Tibial nerve (tissue), 4 donors: Measurements from ENCODE around the gene INIP. TPM values are rescaled to one million over a fixed set of nuclear protein-coding genes. Genes with fewer than 3 reads are reported as not detected.

Experiments
- DNase-seq, 2 donors: peaks; one replicate each; pipeline ENCODE4 v3.0.0-alpha.2; 2019; ENCODE audit warnings: low spot score in 2 of 2
- H3K27ac ChIP-seq, 4 donors: fragments of 200-600 bp; sonication (generic) in 3 of 4; one replicate each; pipeline ENCODE4 v1.5.1; 2017 to 2019; ENCODE audit warnings: mild to moderate bottlenecking in 1 of 4
- H3K27me3 ChIP-seq, 2 donors: fragments of 200-600 bp; sonication (generic) in 1 of 2; one replicate each; pipeline versions ENCODE4 v1.5.1 to v1.6.0; 2017 to 2019
- H3K36me3 ChIP-seq, 3 donors: fragments of 200-600 bp; sonication (generic); one replicate each; pipeline ENCODE4 v1.5.1; 2018 to 2019
- H3K4me1 ChIP-seq, 4 donors: fragments of 200-600 bp; sonication (generic) in 3 of 4; one replicate each; pipeline ENCODE4 v1.5.1; 2017 to 2019
- H3K4me3 ChIP-seq, 4 donors: fragments of 200-600 bp; sonication (generic) in 3 of 4; one replicate each; pipeline ENCODE4 v1.5.1; 2017 to 2019; ENCODE audit warnings: mild to moderate bottlenecking in 1 of 4, moderate library complexity in 1 of 4
- H3K9me3 ChIP-seq, 4 donors: fragments of 200-600 bp; sonication (generic) in 3 of 4; one replicate each; pipeline ENCODE4 v1.5.1; 2017 to 2019
- CTCF ChIP-seq, 5 experiments: fragments of 200-600 bp in 3 of 5; fragments of 450-650 bp in 2 of 5; sonication (generic) in 3 of 5; IDR thresholded peaks; one replicate each; pipeline ENCODE4 v1.5.1; 2016 to 2019; ENCODE audit warnings: antibody characterized with exemption in 5 of 5, mild to moderate bottlenecking in 3 of 5, moderate library complexity in 2 of 5
- EP300 ChIP-seq, 2 donors: sonication (generic); formaldehyde crosslinking; IDR thresholded peaks; one replicate each; pipeline ENCODE4 v1.6.1; 2017; ENCODE audit warnings: antibody characterized with exemption in 2 of 2, mild to moderate bottlenecking in 1 of 2
- POLR2A ChIP-seq, 2 donors: fragments of 450-650 bp; IDR thresholded peaks; one replicate each; pipeline ENCODE4 v1.6.1; 2017; ENCODE audit warnings: antibody characterized with exemption in 2 of 2, mild to moderate bottlenecking in 2 of 2, moderate library complexity in 2 of 2
- WGBS, 2 donors: methylation state at CpG; one replicate each; pipeline ENCODE4 v1.1.5; 2018; 5-methylcytosine and 5-hydroxymethylcytosine counted together
- total RNA-seq, 4 donors: library from RNA; depleted of rRNA; stranded (reverse); fragments of >200 nt; gene quantifications; one replicate each; pipeline ENCODE4 v1.1.0, GENCODE V29; 2016

The INIP gene
- total RNA-seq, 4 donors from 2014 or later, result 18.4 to 28.5 (median 24.9) TPM

GRCh38 chr9:112755675-112756074, 37.8 kb upstream of the INIP start:
- Histone ChIP-seq H3K36me3 (peaks cover 0 to 10% (median 0%) of the 10 kb centered on the region in 3 donors), H3K9me3 (no peaks in the 10 kb centered on the region), H3K27me3 (no peaks in the 10 kb centered on the region), H3K27ac (peak overlapping the region in 3 of 4 donors; percentile 16 to 56 (median 52)), H3K4me1 (peaks cover 0 to 41% (median 13%) of the 10 kb centered on the region in 4 donors), H3K4me3 (no peak overlapping the region)
- no peak for DNase-seq
- WGBS, 2 donors, result 84 to 95% methylated on average over 4 of the region's 4 CpGs
- no peak for TF ChIP-seq POLR2A (IDR thresholded peaks at IDR 0.05)
- no peak for TF ChIP-seq CTCF (IDR thresholded peaks at IDR 0.05)
- no peak for TF ChIP-seq EP300 (IDR thresholded peaks at IDR 0.05)

GRCh38 chr9:112755016-112755427, 37.1 kb upstream of the INIP start:
- TF ChIP-seq CTCF (IDR thresholded peaks at IDR 0.05) (no peak), POLR2A (IDR thresholded peaks at IDR 0.05) (no peak), EP300 (IDR thresholded peaks at IDR 0.05) (peak in 1 of 2 donors; percentile 19)
- H3K4me3 ChIP-seq, result no peak overlapping the region
- WGBS, 2 donors, result 57 to 63% methylated on average over 5 of the region's 5 CpGs
- H3K27me3 ChIP-seq, result no peaks in the 10 kb centered on the region
- peaks cover 0 to 10% (median 0%) of the 10 kb centered on the region in 3 donors for H3K36me3 ChIP-seq
- H3K27ac ChIP-seq, result peak overlapping the region in 2 of 4 donors; percentile 52 to 56
- no peak for DNase-seq
- H3K4me1 ChIP-seq, result peaks cover 0 to 42% (median 13%) of the 10 kb centered on the region in 4 donors
- no peaks in the 10 kb centered on the region for H3K9me3 ChIP-seq

GRCh38 chr9:112754578-112754977, 36.7 kb upstream of the INIP start:
- WGBS, 2 donors, result 65 to 70% methylated on average over 3 of the region's 3 CpGs
- H3K4me1 ChIP-seq, result peaks cover 0 to 46% (median 17%) of the 10 kb centered on the region in 4 donors
- TF ChIP-seq CTCF (IDR thresholded peaks at IDR 0.05) (no peak), POLR2A (IDR thresholded peaks at IDR 0.05) (no peak), EP300 (IDR thresholded peaks at IDR 0.05) (no peak)
- H3K27ac ChIP-seq, result peak overlapping the region in 2 of 4 donors; percentile 52 to 56
- no peaks in the 10 kb centered on the region for H3K9me3 ChIP-seq
- peaks cover 0 to 10% (median 0%) of the 10 kb centered on the region in 3 donors for H3K36me3 ChIP-seq
- H3K27me3 ChIP-seq, result no peaks in the 10 kb centered on the region
- no peak for DNase-seq
- no peak overlapping the region for H3K4me3 ChIP-seq

GRCh38 chr9:112753725-112754124, 35.8 kb upstream of the INIP start:
- H3K4me1 ChIP-seq, result peaks cover 0 to 55% (median 22%) of the 10 kb centered on the region in 4 donors
- H3K4me3 ChIP-seq, result no peak overlapping the region
- WGBS, 2 donors, result 66 to 67% methylated on average over 2 of the region's 2 CpGs
- no peak for DNase-seq
- no peaks in the 10 kb centered on the region for H3K27me3 ChIP-seq
- H3K9me3 ChIP-seq, result no peaks in the 10 kb centered on the region
- peak overlapping the region in 2 of 4 donors; percentile 9 to 56 for H3K27ac ChIP-seq
- TF ChIP-seq EP300 (IDR thresholded peaks at IDR 0.05) (no peak), POLR2A (IDR thresholded peaks at IDR 0.05) (no peak), CTCF (IDR thresholded peaks at IDR 0.05) (no peak)
- peaks cover 0 to 5% (median 0%) of the 10 kb centered on the region in 3 donors for H3K36me3 ChIP-seq

- 77 to 79% methylated on average over 6 of the region's 6 CpGs for WGBS, 2 donors
Measured at GRCh38 chr9:112752334-112753125, 34.6 kb upstream of the INIP start.

More at GRCh38 chr9:112752334-112753125, 34.6 kb upstream of the INIP start:
- Histone ChIP-seq H3K4me1 (peaks cover 0 to 59% (median 27%) of the 10 kb centered on the region in 4 donors), H3K27me3 (no peaks in the 10 kb centered on the region), H3K9me3 (no peaks in the 10 kb centered on the region), H3K27ac (peak overlapping the region in 2 of 4 donors; percentile 45 to 95), H3K36me3 (no peaks in the 10 kb centered on the region), H3K4me3 (peak overlapping the region in 1 of 4 donors; percentile 99)
- no peak for TF ChIP-seq EP300 (IDR thresholded peaks at IDR 0.05)
- no peak for TF ChIP-seq POLR2A (IDR thresholded peaks at IDR 0.05)
- no peak for TF ChIP-seq CTCF (IDR thresholded peaks at IDR 0.05)
- no peak for DNase-seq
